HepG2 (cell line): ENCODE measurements around the gene HDAC4. TPM values are rescaled to one million over a fixed set of nuclear protein-coding genes. Genes with fewer than 3 reads are reported as not detected.

Experiments
- AHR ChIP-seq: IDR thresholded peaks from 2 replicates; pipeline ENCODE4 v1.6.1; 2018; ENCODE audit warnings: missing genetic modification reagents, missing compliant biosample characterization
- ATF2 ChIP-seq: sonication (generic); formaldehyde crosslinking; IDR thresholded peaks from 2 replicates; pipeline ENCODE4 v1.4.0; 2020; ENCODE audit warnings: missing genetic modification reagents
- BHLHE40 ChIP-seq: IDR thresholded peaks from 2 replicates; pipeline ENCODE4 v1.6.1; 2011; ENCODE audit warnings: low read length, improper control_type of control experiment
- CBFB ChIP-seq: sonication (generic); formaldehyde crosslinking; IDR thresholded peaks from 2 replicates; pipeline ENCODE4 v1.4.0; 2020; ENCODE audit warnings: missing genetic modification reagents
- FOXP1 ChIP-seq, 2 experiments: fragments of 450-650 bp in 1 of 2; IDR thresholded peaks; 2 replicates each; pipeline ENCODE4 v1.6.1; 2017 to 2018; ENCODE audit warnings: antibody characterized with exemption in 1 of 2
- HNF4A ChIP-seq: sonication (generic); formaldehyde crosslinking; IDR thresholded peaks from 2 replicates; pipeline ENCODE4 v1.4.0; 2020; ENCODE audit warnings: missing genetic modification reagents
- IKZF5 ChIP-seq: IDR thresholded peaks from 2 replicates; pipeline ENCODE4 v1.6.1; 2018; ENCODE audit warnings: missing genetic modification reagents, mild to moderate bottlenecking, missing compliant biosample characterization
- KLF13 ChIP-seq: sonication (generic); formaldehyde crosslinking; IDR thresholded peaks from 2 replicates; pipeline ENCODE4 v1.4.0; 2020; ENCODE audit warnings: mild to moderate bottlenecking, missing genetic modification reagents
- MATR3 ChIP-seq: sonication (generic); formaldehyde crosslinking; IDR thresholded peaks from 2 replicates; pipeline ENCODE4 v1.4.0; 2020; ENCODE audit warnings: missing genetic modification reagents
- MIER2 ChIP-seq: IDR thresholded peaks from 2 replicates; pipeline ENCODE4 v1.6.1; 2016; ENCODE audit warnings: missing biosample characterization, missing genetic modification reagents
- MLLT10 ChIP-seq: sonication (generic); formaldehyde crosslinking; IDR thresholded peaks from 2 replicates; pipeline ENCODE4 v1.4.0; 2020; ENCODE audit warnings: missing genetic modification reagents
- MYPOP ChIP-seq: sonication (generic); formaldehyde crosslinking; IDR thresholded peaks from 2 replicates; pipeline ENCODE4 v1.8.1; 2023; ENCODE audit warnings: mild to moderate bottlenecking, moderate library complexity, missing genetic modification reagents
- NKX3-1 ChIP-seq: sonication (generic); formaldehyde crosslinking; IDR thresholded peaks from 2 replicates; pipeline ENCODE4 v1.5.0; 2020; ENCODE audit warnings: missing genetic modification reagents
- PHF5A ChIP-seq: IDR thresholded peaks from one replicate; pipeline ENCODE4 v1.6.1; 2018; ENCODE audit warnings: low read depth, missing genetic modification reagents; ENCODE audit not compliant: unreplicated experiment
- TAF1 ChIP-seq: sonication (generic); formaldehyde crosslinking; IDR thresholded peaks from 2 replicates; pipeline ENCODE4 v1.4.0; 2020; ENCODE audit warnings: missing genetic modification reagents
- TCF12 ChIP-seq, 2 experiments: fragments of 450-650 bp in 1 of 2; sonication (generic) in 1 of 2; formaldehyde crosslinking in 1 of 2; IDR thresholded peaks; 2 replicates each; pipeline versions ENCODE4 v1.6.1 to v1.8.0; 2017 to 2022; ENCODE audit warnings: antibody characterized with exemption in 1 of 2, mild to moderate bottlenecking in 1 of 2, missing genetic modification reagents in 1 of 2, moderate library complexity in 1 of 2
- TRIM24 ChIP-seq: sonication (generic); formaldehyde crosslinking; IDR thresholded peaks from 2 replicates; pipeline ENCODE4 v1.8.0; 2022; ENCODE audit warnings: mild to moderate bottlenecking, missing genetic modification reagents
- ZFP37 ChIP-seq: sonication (generic); formaldehyde crosslinking; IDR thresholded peaks from 2 replicates; pipeline ENCODE4 v1.4.0; 2020; ENCODE audit warnings: missing genetic modification reagents, borderline replicate concordance
- ZMAT5 ChIP-seq: sonication (generic); formaldehyde crosslinking; IDR thresholded peaks from 2 replicates; pipeline ENCODE4 v1.5.0; 2020; ENCODE audit warnings: mild to moderate bottlenecking, low read depth, missing genetic modification reagents, borderline replicate concordance
- ZNF296 ChIP-seq: sonication (generic); formaldehyde crosslinking; conservative IDR thresholded peaks from 2 replicates; pipeline ENCODE4 v1.5.0; 2020; ENCODE audit warnings: mild to moderate bottlenecking, missing genetic modification reagents
- ZNF556 ChIP-seq: sonication (generic); formaldehyde crosslinking; IDR thresholded peaks from 2 replicates; pipeline ENCODE4 v1.4.0; 2020; ENCODE audit warnings: mild to moderate bottlenecking, missing genetic modification reagents, borderline replicate concordance
- ZNF710 ChIP-seq: sonication (generic); formaldehyde crosslinking; IDR thresholded peaks from 2 replicates; pipeline ENCODE4 v1.5.0; 2020; ENCODE audit warnings: mild to moderate bottlenecking, missing genetic modification reagents, borderline replicate concordance
- ZNF747 ChIP-seq: sonication (generic); formaldehyde crosslinking; IDR thresholded peaks from 2 replicates; pipeline ENCODE4 v1.8.1; 2023; ENCODE audit warnings: missing genetic modification reagents, mild to moderate bottlenecking, borderline replicate concordance
- ZSCAN21 ChIP-seq: sonication (generic); formaldehyde crosslinking; IDR thresholded peaks from 2 replicates; pipeline ENCODE4 v1.8.0; 2022; ENCODE audit warnings: mild to moderate bottlenecking, missing genetic modification reagents, moderate library complexity, borderline replicate concordance
- polyA plus RNA-seq, 8 experiments: library from polyadenylated mRNA; depleted of rRNA in 3 of 8; stranded (reverse) in 7 of 8; unstranded in 1 of 8; fragments of >200 nt; fragmentation: Illumina TruSeq in 4 of 8; extraction: Trizol in 4 of 8; gene quantifications; 2 replicates each; pipeline versions ENCODE4 v1.2.1 to v1.2.3, GENCODE V29; 2011 to 2016; ENCODE audit warnings: low read depth in 4 of 8, missing spikeins in 1 of 8, mixed read lengths in 1 of 8; ENCODE audit not compliant: insufficient read depth in 1 of 8
- total RNA-seq, 5 experiments: library from RNA; depleted of rRNA; stranded (reverse); fragments of >200 nt; fragmentation: Illumina TruSeq; extraction: Trizol; gene quantifications; 2 replicates each; pipeline ENCODE4 v1.2.3, GENCODE V29; 2016; ENCODE audit warnings: low read depth in 1 of 5

HDAC4 gene
- total and polyA plus RNA-seq, 2 of the 13 experiments (the other 11 are each of a cell fraction or from before 2014, with no cell fraction given), result 10.1 to 11.5 TPM

- TF ChIP-seq ZNF710 (CRISPR knock-in tag) (no peak), MATR3 (no peak), ZNF556 (CRISPR knock-in tag) (peak; percentile 67; the same call in 1 of the 2 replicates), ATF2 (no peak), PHF5A (CRISPR knock-in tag) (no peak), TRIM24 (CRISPR knock-in tag) (no peak), ZSCAN21 (CRISPR knock-in tag) (0 out of 2 replicates have a peak, but pooled peaks have one; percentile 49), MIER2 (CRISPR knock-in tag) (no peak), BHLHE40 (peak; percentile 45; the same call in 1 of the 2 replicates), MYPOP (CRISPR knock-in tag) (no peak; the same call in 1 of the 2 replicates), ZNF296 (CRISPR knock-in tag) (no peak), FOXP1 (IDR thresholded peaks at IDR 0.05) (no peak), FOXP1 (CRISPR knock-in tag; IDR thresholded peaks at IDR 0.05) (peak; percentile 5; the same call in 1 of the 2 replicates), KLF13 (CRISPR knock-in tag) (no peak), CBFB (no peak), TCF12 (IDR thresholded peaks at IDR 0.05) (no peak), TCF12 (CRISPR knock-in tag; IDR thresholded peaks at IDR 0.05) (no peak), TAF1 (peak; percentile 22; the same call in 1 of the 2 replicates), AHR (CRISPR knock-in tag) (no peak), ZMAT5 (CRISPR knock-in tag) (no peak), NKX3-1 (CRISPR knock-in tag) (no peak), ZNF747 (CRISPR knock-in tag) (no peak), HNF4A (CRISPR knock-in tag) (peak; percentile 83), ZFP37 (CRISPR knock-in tag) (no peak), IKZF5 (CRISPR knock-in tag) (no peak; the same call in 1 of the 2 replicates), MLLT10 (no peak)
These were observed 104.5 kb downstream of the HDAC4 start (continued) for GRCh38 chr2:239296020-239296932.
